ENCODE results near the gene ARMCX5. TPM values are rescaled to one million over a fixed set of nuclear protein-coding genes. Genes with fewer than 3 reads are reported as not detected.

ARMCX5 gene
- total RNA-seq, 1 experiment from 2014 or later: 5.7 TPM

GRCh38 chrX:102651242-102652011 lies 52.1 kb downstream of the ARMCX5 start, which contains the start of gene GPRASP1:
TSS of gene GPRASP1 (plus strand) at chrX:102651483. CDS start at chrX:102653914, 2,431 bp downstream.
- intact Hi-C loops (cut with micrococcal nuclease; ENCODE audit: unreplicated experiment): no loop called here
- Histone ChIP-seq H3K4me2 (no peak within 1 kb of the TSS), H3K4me3 (no peak within 1 kb of the TSS), H4K20me1 (ENCODE audit: insufficient read depth) (no peaks in the 10 kb centered on the region), H3F3A (ENCODE audit: insufficient read depth, low read depth) (no peaks in the 10 kb centered on the region), H3K79me2 (ENCODE audit: low read depth) (no peaks in the 10 kb centered on the region), H3K36me3 (ENCODE audit: low read depth) (no peaks in the 10 kb centered on the region), H3K27me3 (ENCODE audit: insufficient read depth, low read depth) (no peaks in the 10 kb centered on the region), H3K9me2 (ENCODE audit: insufficient read depth) (no peaks in the 10 kb centered on the region), H3K27ac (no peak within 1 kb of the TSS), H3K4me1 (replicated peaks; ENCODE audit: insufficient read depth) (no peaks in the 10 kb centered on the region), H3K9me3 (ENCODE audit: insufficient read depth, low read depth) (no peaks in the 10 kb centered on the region), H2AFZ (no peak within 1 kb of the TSS)
- no peak for DNase-seq
- POLR2A ChIA-PET (ENCODE audit: unreplicated experiment): no interaction called here
- no TSS peak for BruUV-seq (replicated peaks)
- TF ChIP-seq CTCF (conservative IDR thresholded peaks at IDR 0.05) (no peak), EZH2 (IDR thresholded peaks at IDR 0.05; ENCODE audit: low read depth) (no peak)
- CTCF ChIA-PET: no interaction called here

GRCh38 chrX:102652031-102652688 lies 52.8 kb downstream of the ARMCX5 start:
- H3K4me1 ChIP-seq (replicated peaks; ENCODE audit: insufficient read depth): no peaks in the 10 kb centered on the region
- no peaks in the 10 kb centered on the region for H3K27me3 ChIP-seq (ENCODE audit: insufficient read depth, low read depth)
- ChIA-PET CTCF (no interaction called here), POLR2A (ENCODE audit: unreplicated experiment) (no interaction called here)
- no peaks in the 10 kb centered on the region for H3F3A ChIP-seq (ENCODE audit: insufficient read depth, low read depth)
- H3K79me2 ChIP-seq (ENCODE audit: low read depth): no peaks in the 10 kb centered on the region
- H3K9me3 ChIP-seq (ENCODE audit: insufficient read depth, low read depth): no peaks in the 10 kb centered on the region
- TF ChIP-seq EZH2 (IDR thresholded peaks at IDR 0.05; ENCODE audit: low read depth) (no peak), CTCF (conservative IDR thresholded peaks at IDR 0.05) (no peak)
- H4K20me1 ChIP-seq (ENCODE audit: insufficient read depth): no peaks in the 10 kb centered on the region
- no peaks in the 10 kb centered on the region for H3K36me3 ChIP-seq (ENCODE audit: low read depth)
- H3K27ac ChIP-seq: no peak overlapping the region
- H2AFZ ChIP-seq: no peak overlapping the region
- DNase-seq: no peak
- H3K4me2 ChIP-seq: no peak overlapping the region
- no peaks in the 10 kb centered on the region for H3K9me2 ChIP-seq (ENCODE audit: insufficient read depth)
- no peak overlapping the region for H3K4me3 ChIP-seq
- intact Hi-C loops (cut with micrococcal nuclease; ENCODE audit: unreplicated experiment): no loop called here
- BruUV-seq (replicated peaks): no TSS peak

Other genes starting within 250 kb of the ARMCX5 start
- gene NXF2B, start 159.5 kb upstream of the ARMCX5 start, total RNA-seq (2021): not detected in 2 replicates
- not detected in 2 replicates for gene TCP11X2, start 127.7 kb upstream of the ARMCX5 start, total RNA-seq (2021)
- gene TMSB15A, start 82.8 kb upstream of the ARMCX5 start, total RNA-seq (2021): not detected in 2 replicates
- gene GPRASP1, start 52.0 kb downstream of the ARMCX5 start, total RNA-seq (2021): 1.1 and 1.3 TPM in 2 replicates
- 5.3 and 6.2 TPM in 2 replicates for gene GPRASP2, start 112.9 kb downstream of the ARMCX5 start, total RNA-seq (2021)
- gene GPRASP3, start 121.2 kb downstream of the ARMCX5 start, total RNA-seq (2021): 3.5 and 5.3 TPM in 2 replicates